Activated naive CD4-positive, alpha-beta T cell treated with anti-CD3 and anti-CD28 coated beads for 36 hours (primary cell): ENCODE measurements around the gene MAP3K4. TPM values are rescaled to one million over a fixed set of nuclear protein-coding genes. Genes with fewer than 3 reads are reported as not detected.
"Not testable (repeated sequence)": the region's sequence is repeated elsewhere in the genome, so short reads cannot be mapped to it uniquely, and the experiment has no call there.

Experiments used
- CTCF ChIA-PET: fragments of 350-600 bp; sonication (Branson Sonifier 250); formaldehyde crosslinking; loops from one replicate; lab custom pipeline; 2021; ENCODE audit warnings: antibody characterized with exemption; lab: Charles Lee
- DNase-seq: peaks from one replicate; pipeline ENCODE4 v3.0.0-alpha.2; 2020
- H3K27ac Mint-ChIP-seq: one replicate; pipeline ENCODE4 v1.8.0; 2021; ENCODE audit warnings: mild to moderate bottlenecking, mixed read lengths
- H3K27me3 Mint-ChIP-seq: one replicate; pipeline ENCODE4 v1.8.0; 2021; ENCODE audit warnings: low read depth, mixed read lengths
- H3K36me3 Mint-ChIP-seq: one replicate; pipeline ENCODE4 v1.8.0; 2021; ENCODE audit warnings: low read depth, mixed read lengths
- H3K4me1 Mint-ChIP-seq: one replicate; pipeline ENCODE4 v1.8.0; 2021; ENCODE audit warnings: low read depth, mixed read lengths
- H3K4me3 Mint-ChIP-seq: one replicate; pipeline ENCODE4 v1.8.0; 2021; ENCODE audit warnings: mild to moderate bottlenecking, moderate library complexity, mixed read lengths
- H3K9me3 Mint-ChIP-seq: one replicate; pipeline ENCODE4 v1.8.0; 2021; ENCODE audit warnings: mixed read lengths
- intact Hi-C: fragments of 100-400 bp; cut with micrococcal nuclease; formaldehyde crosslinking; loops from one replicate; pipeline ENCODE4 v1.15.1; 2023
- total RNA-seq, 2 experiments: library from RNA; stranded (reverse); gene quantifications; one replicate each; pipeline ENCODE4 v1.2.3, GENCODE V29; 2021

Gene MAP3K4
- total RNA-seq, 2 experiments from 2014 or later, result 36.0 to 42.6 TPM

DNA sequence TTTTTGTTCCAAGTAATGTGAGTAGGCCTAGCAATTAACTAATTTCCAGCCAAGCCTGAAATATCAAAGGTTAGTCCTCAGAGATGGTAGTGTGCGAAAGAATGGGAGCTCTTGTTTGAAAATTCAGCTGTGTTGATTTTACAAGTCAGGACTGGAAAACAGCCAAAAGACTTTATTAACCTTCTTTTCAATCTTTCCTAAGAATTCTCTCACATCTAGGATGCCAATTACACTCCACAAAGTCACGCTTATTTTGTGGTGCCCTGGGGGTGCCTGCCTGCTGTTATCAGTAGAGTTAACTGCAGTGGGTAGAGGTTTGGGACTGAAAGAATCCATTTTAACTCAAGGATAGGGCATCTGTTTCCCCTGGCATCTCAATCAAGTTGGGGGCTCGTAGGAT is 30.7 kb upstream of the MAP3K4 start:
- H3K27ac Mint-ChIP-seq, result no peak overlapping the region
- DNase-seq, result no peak
- H3K9me3 Mint-ChIP-seq, result no peaks in the 10 kb centered on the region
- no peaks in the 10 kb centered on the region for H3K4me1 Mint-ChIP-seq
- intact Hi-C loops, result no loop called here
- no peaks in the 10 kb centered on the region for H3K36me3 Mint-ChIP-seq
- CTCF ChIA-PET, result interaction anchor here (0.6 to 1.1 kb wide), 2 partner anchors 30 to 33 kb away, joined by 3 to 5 read pairs; no protein-coding TSS in a partner anchor
- peaks cover 11% of the 10 kb centered on the region for H3K27me3 Mint-ChIP-seq
- H3K4me3 Mint-ChIP-seq, result no peak overlapping the region

- Mint-ChIP-seq H3K27ac (no peak overlapping the region), H3K4me3 (no peak overlapping the region), H3K4me1 (no peaks in the 10 kb centered on the region), H3K27me3 (peaks cover 2% of the 10 kb centered on the region), H3K9me3 (no peaks in the 10 kb centered on the region), H3K36me3 (no peaks in the 10 kb centered on the region)
- intact Hi-C loops, result no loop called here
- CTCF ChIA-PET, result no interaction called here
- DNase-seq, result no peak
Measured at GRCh38 chr6:160962835-160963623, 28.5 kb upstream of the MAP3K4 start.

- Mint-ChIP-seq H3K27me3 (peaks cover 2% of the 10 kb centered on the region), H3K4me3 (no peak overlapping the region), H3K4me1 (no peaks in the 10 kb centered on the region), H3K36me3 (no peaks in the 10 kb centered on the region), H3K9me3 (no peaks in the 10 kb centered on the region), H3K27ac (no peak overlapping the region)
- intact Hi-C loops, result no loop called here
- no peak for DNase-seq
- CTCF ChIA-PET, result interaction anchor here (1.3 kb wide), 1 partner anchor 407 kb away, joined by 3 read pairs; no protein-coding TSS in a partner anchor
Measured at GRCh38 chr6:160963651-160964050, 27.9 kb upstream of the MAP3K4 start.

DNA sequence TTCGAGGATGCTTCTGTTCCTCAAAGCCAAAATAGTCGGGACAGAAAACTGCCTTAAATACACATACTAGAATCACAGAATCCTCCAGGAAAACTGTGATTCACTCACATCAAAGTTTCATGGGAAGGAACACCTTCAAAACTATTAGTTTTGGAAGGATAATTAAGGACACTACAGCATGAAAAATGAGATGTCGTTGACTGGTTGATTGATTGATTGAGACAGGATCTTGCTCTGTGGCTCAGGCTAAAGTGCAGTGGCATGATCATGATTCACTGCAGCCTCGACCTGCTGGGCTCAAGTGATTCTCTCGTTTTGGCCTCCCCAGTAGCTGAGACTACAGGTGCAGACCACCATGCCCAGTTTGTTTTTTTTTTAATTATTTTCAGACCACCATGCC is 25.7 kb upstream of the MAP3K4 start:
- no peaks in the 10 kb centered on the region for H3K4me1 Mint-ChIP-seq
- no peak overlapping the region for H3K4me3 Mint-ChIP-seq
- H3K27ac Mint-ChIP-seq, result no peak overlapping the region
- peaks cover 9% of the 10 kb centered on the region for H3K27me3 Mint-ChIP-seq
- intact Hi-C loops, result no loop called here
- CTCF ChIA-PET, result no interaction called here
- no peak for DNase-seq
- no peaks in the 10 kb centered on the region for H3K36me3 Mint-ChIP-seq
- H3K9me3 Mint-ChIP-seq, result no peaks in the 10 kb centered on the region

GRCh38 chr6:160966493-160967229 is 24.9 kb upstream of the MAP3K4 start:
- Mint-ChIP-seq H3K27me3 (peaks cover 11% of the 10 kb centered on the region), H3K4me1 (no peaks in the 10 kb centered on the region), H3K4me3 (no peak overlapping the region), H3K27ac (no peak overlapping the region), H3K9me3 (no peaks in the 10 kb centered on the region), H3K36me3 (no peaks in the 10 kb centered on the region)
- no peak for DNase-seq
- CTCF ChIA-PET, result no interaction called here
- intact Hi-C loops, result no loop called here

DNA sequence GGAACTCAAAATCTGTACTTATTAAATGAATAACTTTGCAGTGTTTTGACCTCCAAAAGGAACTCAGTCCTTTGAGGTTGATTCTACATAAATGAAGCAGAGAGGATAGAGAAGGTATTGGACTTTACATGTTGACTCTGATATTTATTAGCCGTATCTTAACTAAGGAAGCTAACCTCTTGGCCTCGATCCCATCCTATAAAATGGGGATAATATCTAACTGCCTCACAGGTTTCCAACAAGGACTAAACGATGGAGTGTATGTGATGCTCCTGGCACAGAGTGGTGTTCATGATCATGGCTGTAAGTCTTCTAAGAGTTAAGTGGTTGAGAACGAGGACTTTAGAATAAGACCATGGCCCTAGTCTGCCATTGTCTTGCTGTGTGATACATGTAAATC is 24.2 kb upstream of the MAP3K4 start:
- peaks cover 11% of the 10 kb centered on the region for H3K27me3 Mint-ChIP-seq
- DNase-seq, result no peak
- H3K9me3 Mint-ChIP-seq, result no peaks in the 10 kb centered on the region
- CTCF ChIA-PET, result no interaction called here
- H3K4me3 Mint-ChIP-seq, result no peak overlapping the region
- no peaks in the 10 kb centered on the region for H3K36me3 Mint-ChIP-seq
- no peaks in the 10 kb centered on the region for H3K4me1 Mint-ChIP-seq
- H3K27ac Mint-ChIP-seq, result no peak overlapping the region
- intact Hi-C loops, result no loop called here

- Mint-ChIP-seq H3K27ac (no peak overlapping the region), H3K4me3 (no peak overlapping the region), H3K4me1 (no peaks in the 10 kb centered on the region), H3K36me3 (no peaks in the 10 kb centered on the region), H3K9me3 (no peaks in the 10 kb centered on the region), H3K27me3 (peaks cover 14% of the 10 kb centered on the region)
- CTCF ChIA-PET, result no interaction called here
- intact Hi-C loops, result no loop called here
- no peak for DNase-seq
Measured at GRCh38 chr6:160967833-160968232, 23.7 kb upstream of the MAP3K4 start.

DNA sequence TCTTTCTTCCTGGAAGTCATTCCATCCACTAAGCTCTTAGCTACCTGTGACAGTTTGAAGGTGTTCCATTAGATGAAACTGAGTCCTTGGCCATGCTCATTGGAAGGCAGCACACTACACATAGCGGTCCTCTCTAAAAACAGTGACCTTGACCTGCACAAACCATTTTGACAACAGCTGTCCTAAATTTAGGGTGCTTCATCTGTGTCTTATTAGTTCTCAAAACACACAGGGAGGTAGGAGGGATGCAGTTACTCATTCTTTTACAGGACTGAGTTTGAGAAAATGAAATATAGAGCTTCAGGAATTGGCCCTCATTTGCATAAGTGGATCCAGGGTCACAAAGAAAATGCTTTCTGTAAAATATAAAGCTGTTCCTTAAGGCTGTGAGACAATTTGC is 20.4 kb upstream of the MAP3K4 start:
- Mint-ChIP-seq H3K36me3 (no peaks in the 10 kb centered on the region), H3K4me1 (no peaks in the 10 kb centered on the region), H3K4me3 (no peak overlapping the region), H3K27ac (no peak overlapping the region), H3K27me3 (peaks cover 15% of the 10 kb centered on the region), H3K9me3 (no peaks in the 10 kb centered on the region)
- CTCF ChIA-PET, result interaction anchor here (1.0 kb wide), 1 partner anchor 21 kb away, joined by 4 read pairs; no protein-coding TSS in a partner anchor
- intact Hi-C loops, result no loop called here
- DNase-seq, result no peak

- no peak for DNase-seq
- H3K4me3 Mint-ChIP-seq, result no peak overlapping the region
- H3K27ac Mint-ChIP-seq, result no peak overlapping the region
- H3K27me3 Mint-ChIP-seq, result peaks cover 15% of the 10 kb centered on the region
- CTCF ChIA-PET, result interaction anchor here (1.0 kb wide), 1 partner anchor 21 kb away, joined by 4 read pairs; no protein-coding TSS in a partner anchor
- intact Hi-C loops, result no loop called here
- H3K36me3 Mint-ChIP-seq, result no peaks in the 10 kb centered on the region
- no peaks in the 10 kb centered on the region for H3K9me3 Mint-ChIP-seq
- H3K4me1 Mint-ChIP-seq, result no peaks in the 10 kb centered on the region
Measured at GRCh38 chr6:160972111-160972510, 19.5 kb upstream of the MAP3K4 start.

- H3K36me3 Mint-ChIP-seq, intact Hi-C loops, DNase-seq, H3K27ac Mint-ChIP-seq, H3K4me1 Mint-ChIP-seq, H3K9me3 Mint-ChIP-seq, H3K4me3 Mint-ChIP-seq, CTCF ChIA-PET: not testable (repeated sequence)
- H3K27me3 Mint-ChIP-seq, result peaks cover 15% of the 10 kb centered on the region
Measured at GRCh38 chr6:160972594-160972993, 19.0 kb upstream of the MAP3K4 start.

DNA sequence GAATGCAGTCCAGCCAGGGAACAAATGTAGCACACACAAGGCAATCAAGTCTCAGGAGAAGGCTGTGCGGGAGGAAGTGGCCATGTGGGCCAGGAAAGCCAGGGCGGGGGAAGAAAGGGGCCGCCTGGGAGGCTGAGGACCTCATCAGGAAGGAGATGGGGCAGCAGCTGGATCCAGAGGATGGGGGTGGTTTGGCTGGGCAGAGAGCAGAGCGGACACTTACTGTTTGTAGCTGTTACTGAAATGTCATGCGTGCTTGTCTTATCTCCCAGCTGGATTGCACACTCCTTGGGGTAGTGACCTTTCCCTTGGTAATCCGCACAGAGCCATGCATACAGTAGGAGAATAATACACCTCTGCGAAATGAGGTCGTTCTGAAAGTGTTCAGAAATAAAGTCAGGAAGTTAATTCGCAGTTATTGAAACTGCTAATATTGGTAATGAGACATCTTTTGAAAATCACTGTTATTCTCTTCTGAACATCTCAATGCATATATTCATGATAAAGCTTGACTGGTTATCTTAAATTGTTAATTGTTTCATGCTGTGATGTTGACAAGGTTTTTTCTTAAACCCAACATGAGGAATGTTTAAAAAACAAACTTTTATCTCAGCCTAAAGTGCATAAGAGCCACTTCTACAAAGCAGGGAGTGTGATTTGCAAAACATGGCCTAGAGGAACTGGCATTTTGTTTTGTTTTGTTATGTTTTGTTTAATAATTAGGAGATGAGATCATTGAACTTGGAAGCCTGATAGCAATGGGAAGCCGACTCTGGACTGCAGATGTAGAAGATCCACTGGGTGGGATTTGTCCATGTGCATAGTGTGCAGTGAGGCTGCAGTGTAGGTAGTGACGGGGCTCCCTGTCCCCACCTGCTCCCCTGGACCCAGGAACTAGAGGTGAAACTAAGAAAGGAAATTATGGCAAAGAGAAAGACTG is 18.0 kb upstream of the MAP3K4 start:
- Mint-ChIP-seq H3K27ac (no peak overlapping the region), H3K9me3 (no peaks in the 10 kb centered on the region), H3K27me3 (peaks cover 15% of the 10 kb centered on the region), H3K4me1 (no peaks in the 10 kb centered on the region), H3K4me3 (no peak overlapping the region), H3K36me3 (no peaks in the 10 kb centered on the region)
- no peak for DNase-seq
- intact Hi-C loops, result no loop called here
- CTCF ChIA-PET, result no interaction called here

- H3K36me3 Mint-ChIP-seq, result no peaks in the 10 kb centered on the region
- H3K4me1 Mint-ChIP-seq, result no peaks in the 10 kb centered on the region
- CTCF ChIA-PET, result no interaction called here
- intact Hi-C loops, result no loop called here
- no peak overlapping the region for H3K27ac Mint-ChIP-seq
- no peak overlapping the region for H3K4me3 Mint-ChIP-seq
- H3K27me3 Mint-ChIP-seq, result peaks cover 15% of the 10 kb centered on the region
- H3K9me3 Mint-ChIP-seq, result no peaks in the 10 kb centered on the region
- DNase-seq, result no peak
Measured at GRCh38 chr6:160974304-160974771, 17.2 kb upstream of the MAP3K4 start.
